ENCODE results near the gene NYAP2.
A peak's percentile ranks its signal among the peaks of the same experiment; 100 is the strongest.

GRCh38 chr2:225415792-225416191 lies 16.3 kb downstream of the NYAP2 start:
- TF ChIP-seq GATA2 (IDR thresholded peaks at IDR 0.05; ENCODE audit: low read depth, low read length) (peak; percentile 96), GATA3 (IDR thresholded peaks at IDR 0.05; ENCODE audit: low read depth, low read length) (peak; percentile 97)
